DLD1 (cell line): ENCODE data around the gene TTLL5.

ENCODE experiments used
- in situ Hi-C: cut with HindIII; loops from 2 replicates; pipeline ENCODE4 v1.10.0; 2017; ENCODE audit warnings: low sequenced_read_pairs

The TTLL5 gene

DNA sequence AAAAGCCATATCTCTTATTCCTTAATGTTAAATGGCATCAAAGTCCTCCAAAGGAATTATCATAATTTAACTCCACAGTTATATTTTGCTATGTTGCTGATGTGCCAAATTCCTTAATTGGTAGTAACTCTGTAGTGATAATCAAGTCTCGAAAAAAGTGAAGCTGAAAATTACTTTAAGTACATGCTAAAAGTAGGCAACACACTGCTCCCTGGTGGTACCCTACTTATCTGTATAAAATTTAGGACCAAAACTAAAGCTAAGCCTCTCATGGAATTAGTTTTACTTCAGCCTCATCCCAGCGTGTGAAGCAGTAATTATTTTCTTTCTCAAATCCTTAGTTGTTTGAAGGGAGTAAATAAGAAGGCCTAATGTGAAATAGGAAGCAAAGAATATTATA is 132.8 kb downstream of the TTLL5 start:
- in situ Hi-C loops, result no loop called here

- in situ Hi-C loops, result no loop called here
Observed at GRCh38 chr14:75794615-75795038, 133.6 kb downstream of the TTLL5 start.

- in situ Hi-C loops, result no loop called here
Observed at GRCh38 chr14:75800792-75801191, 139.7 kb downstream of the TTLL5 start.

- in situ Hi-C loops, result no loop called here
Observed at GRCh38 chr14:75802486-75802885, 141.4 kb downstream of the TTLL5 start.

- in situ Hi-C loops, result no loop called here
Observed at GRCh38 chr14:75803765-75804164, 142.7 kb downstream of the TTLL5 start.

GRCh38 chr14:75804570-75805275 is 143.7 kb downstream of the TTLL5 start:
- in situ Hi-C loops, result no loop called here

GRCh38 chr14:75805646-75806045 is 144.6 kb downstream of the TTLL5 start:
- in situ Hi-C loops, result no loop called here

- in situ Hi-C loops, result no loop called here
Observed at GRCh38 chr14:75806352-75806832, 145.3 kb downstream of the TTLL5 start.

- in situ Hi-C loops, result no loop called here
Observed at GRCh38 chr14:75807667-75808360, 146.8 kb downstream of the TTLL5 start.

- in situ Hi-C loops, result no loop called here
Observed at GRCh38 chr14:75811136-75811829, 150.2 kb downstream of the TTLL5 start.

DNA sequence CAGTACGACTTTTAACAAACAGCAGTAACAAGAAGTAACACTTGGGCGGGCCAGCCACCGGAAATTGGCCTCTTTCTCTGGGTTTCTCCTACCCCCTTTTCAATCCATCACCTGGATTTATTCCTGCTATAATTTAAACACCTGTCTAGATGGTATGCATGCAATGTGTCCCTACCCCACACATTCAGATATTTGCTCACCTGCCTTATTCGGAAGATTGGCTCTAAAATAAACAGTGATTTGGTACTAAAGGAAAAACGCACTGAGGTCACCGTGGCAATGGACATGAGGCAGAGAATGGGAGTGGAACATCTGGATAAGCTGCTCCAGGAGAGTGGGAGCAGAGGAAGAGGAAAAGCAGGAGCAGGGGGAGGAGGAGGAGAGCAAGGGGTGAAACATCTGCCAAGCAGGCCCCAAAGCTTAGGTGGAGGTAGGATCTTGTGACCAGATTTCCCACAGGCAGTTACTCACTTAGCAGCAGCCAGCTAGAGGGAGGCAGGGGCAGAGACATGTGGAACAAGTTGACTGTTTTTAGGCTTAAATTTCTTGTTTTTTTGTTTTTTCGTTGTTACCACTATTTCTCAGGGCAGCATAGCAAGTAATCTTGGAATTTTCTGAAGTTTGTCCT is 150.9 kb downstream of the TTLL5 start:
- in situ Hi-C loops, result no loop called here

- in situ Hi-C loops, result no loop called here
Observed at GRCh38 chr14:75812622-75813021, 151.6 kb downstream of the TTLL5 start.

GRCh38 chr14:75820761-75821160 is 159.7 kb downstream of the TTLL5 start:
- in situ Hi-C loops, result no loop called here

DNA sequence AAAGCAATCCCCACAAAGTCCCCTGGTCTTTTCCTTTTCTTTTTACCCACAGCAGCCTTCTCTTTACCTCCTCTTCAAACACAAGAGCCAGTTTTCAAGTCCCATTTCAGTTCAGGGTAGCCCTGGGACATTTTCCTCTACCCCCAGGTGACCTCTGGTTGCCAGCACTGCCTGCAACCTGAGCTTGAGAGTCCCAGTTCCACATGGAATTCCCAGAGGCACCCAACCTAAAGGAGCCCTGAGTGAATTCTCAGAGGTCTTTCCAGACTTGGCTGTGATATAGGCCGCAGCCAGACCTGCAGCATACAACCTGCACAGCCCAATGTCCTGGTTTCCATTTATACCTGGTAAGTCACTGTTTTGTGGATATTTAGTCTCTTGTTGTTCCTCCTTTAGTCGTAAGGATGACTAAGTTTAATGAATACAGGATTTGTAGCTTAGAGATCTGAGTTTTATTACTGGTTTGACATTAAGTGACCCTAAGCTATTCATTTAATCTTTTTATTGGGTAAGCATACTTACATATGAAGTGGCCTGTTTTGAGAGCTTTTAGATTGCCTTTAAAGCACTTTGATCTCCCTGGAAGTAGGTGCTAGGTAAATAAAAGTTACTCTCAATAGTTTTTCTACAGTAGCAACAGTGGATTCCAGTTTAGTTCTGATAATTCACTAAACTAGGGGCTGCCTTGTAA is 160.9 kb downstream of the TTLL5 start:
- in situ Hi-C loops, result no loop called here

- in situ Hi-C loops, result no loop called here
Observed at GRCh38 chr14:75822522-75823141, 161.6 kb downstream of the TTLL5 start.

DNA sequence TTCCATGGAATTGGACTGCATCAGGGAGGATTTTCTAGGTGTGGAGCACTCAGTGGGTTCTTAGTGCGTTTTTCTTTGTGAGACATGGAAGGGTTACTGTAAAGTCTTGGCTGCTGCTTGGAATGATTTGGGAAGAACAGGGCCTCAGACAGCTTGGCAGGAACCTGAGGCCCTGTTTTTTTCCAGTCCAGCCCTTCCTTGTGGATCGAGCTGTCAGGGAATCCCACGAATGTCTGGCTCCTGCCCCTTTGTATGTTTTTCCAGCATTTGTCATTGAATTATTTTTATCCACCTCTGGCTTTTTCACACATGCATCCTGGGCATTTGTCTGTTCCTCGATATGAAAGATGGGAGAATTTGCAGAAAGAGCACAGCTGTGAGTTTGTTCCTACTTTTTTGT is 162.3 kb downstream of the TTLL5 start:
- in situ Hi-C loops, result no loop called here

DNA sequence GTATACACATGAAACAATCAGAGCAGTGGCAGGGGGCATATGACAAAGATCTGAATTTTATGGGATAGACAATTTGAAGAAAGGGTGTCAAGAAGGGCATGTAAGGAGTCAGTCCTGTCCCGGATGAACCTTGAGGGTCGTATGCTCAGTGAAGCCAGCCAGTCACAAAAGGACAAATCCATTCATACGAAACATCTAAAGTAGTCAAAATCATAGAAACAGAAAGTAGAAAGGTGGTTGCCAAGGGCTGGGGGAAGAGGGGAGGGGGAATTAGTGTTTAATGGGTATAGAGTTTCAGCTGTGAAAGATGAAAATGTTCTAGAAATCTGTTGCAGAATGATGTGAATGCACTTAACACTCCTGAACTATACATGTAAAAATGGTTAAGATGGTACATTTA is 163.3 kb downstream of the TTLL5 start:
- in situ Hi-C loops, result no loop called here

- in situ Hi-C loops, result no loop called here
Observed at GRCh38 chr14:75825147-75825592, 164.1 kb downstream of the TTLL5 start.

DNA sequence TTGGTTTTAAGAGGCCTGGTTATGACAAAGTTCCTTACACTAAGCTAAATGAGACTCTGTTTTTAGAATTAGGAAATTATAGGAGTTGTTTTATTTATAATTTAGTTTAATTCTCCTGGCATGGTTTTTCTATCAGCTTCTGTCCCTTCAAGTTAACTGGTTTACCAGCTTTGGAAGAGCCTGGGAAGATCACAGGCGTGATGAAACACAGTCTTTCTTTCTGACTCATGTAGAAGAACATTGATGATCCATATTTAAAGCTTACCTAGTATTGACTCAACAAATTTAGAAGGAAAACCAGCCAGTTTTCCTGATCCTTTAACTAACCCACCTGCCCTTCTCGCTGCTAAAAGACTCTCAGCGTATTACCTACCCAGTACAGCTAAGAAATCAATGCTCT is 165.6 kb downstream of the TTLL5 start:
- in situ Hi-C loops, result no loop called here

- in situ Hi-C loops, result no loop called here
Observed at GRCh38 chr14:75827331-75827730, 166.3 kb downstream of the TTLL5 start.
